Naive thymus-derived CD4-positive, alpha-beta T cell (primary cell): ENCODE results near the gene VSTM1. TPM values are rescaled to one million over a fixed set of nuclear protein-coding genes. Genes with fewer than 3 reads are reported as not detected.

Experiments used
- ATAC-seq: fragments of 150-1000 bp; cut with Tn5 transposase; 2 replicates; pipeline ENCODE4 v1.10.0; 2021; ENCODE audit warnings: mild to moderate bottlenecking, moderate library complexity
- CTCF ChIA-PET: fragments of 350-600 bp; sonication (Branson Sonifier 250); formaldehyde crosslinking; loops from one replicate; lab custom pipeline; 2021; ENCODE audit warnings: antibody characterized with exemption; lab: Charles Lee
- POLR2A ChIA-PET: fragments of 350-600 bp; sonication (Branson Sonifier 250); formaldehyde crosslinking; loops from one replicate; lab custom pipeline; 2021; ENCODE audit warnings: antibody characterized with exemption, inconsistent platforms; lab: Charles Lee
- DNase-seq, 9 donors: peaks; one replicate each; pipeline versions ENCODE4 v3.0.0 to v3.0.0-alpha.2; 2020 to 2022; ENCODE audit warnings: mixed read lengths in 1 of 9
- H3K27ac ChIP-seq: one replicate; pipeline ENCODE4 v1.7.0; 2013; ENCODE audit warnings: mild to moderate bottlenecking, low read depth, low read length, moderate library complexity
- H3K27me3 ChIP-seq, 2 donors: one replicate each; pipeline ENCODE4 v1.7.0; 2013; ENCODE audit warnings: low read length in 2 of 2, mild to moderate bottlenecking in 2 of 2, moderate library complexity in 2 of 2; ENCODE audit not compliant: control insufficient read depth in 2 of 2, insufficient read depth in 2 of 2
- H3K36me3 ChIP-seq, 3 experiments: 1 replicate in 2 of 3; 2 replicates in 1 of 3; pipeline ENCODE4 v1.7.0; 2013; ENCODE audit warnings: low read length in 3 of 3, mild to moderate bottlenecking in 3 of 3, moderate library complexity in 1 of 3; ENCODE audit not compliant: insufficient read depth in 3 of 3, control insufficient read depth in 2 of 3
- H3K4me1 ChIP-seq, 2 donors: one replicate each; pipeline ENCODE4 v1.7.0; 2013; ENCODE audit warnings: low read length in 2 of 2, mild to moderate bottlenecking in 2 of 2, moderate library complexity in 1 of 2; ENCODE audit not compliant: control insufficient read depth in 2 of 2, insufficient read depth in 2 of 2
- H3K4me3 ChIP-seq: 2 replicates; pipeline ENCODE4 v1.7.0; 2013; ENCODE audit warnings: mild to moderate bottlenecking, low read length
- H3K9me3 ChIP-seq, 3 experiments: 1 replicate in 2 of 3; 2 replicates in 1 of 3; pipeline ENCODE4 v1.7.0; 2013; ENCODE audit warnings: low read length in 3 of 3; ENCODE audit not compliant: control insufficient read depth in 2 of 3
- H3K27ac Mint-ChIP-seq, 9 donors: one replicate each; pipeline ENCODE4 v1.8.0; 2020 to 2022; ENCODE audit warnings: mixed read lengths in 9 of 9, mild to moderate bottlenecking in 8 of 9, moderate library complexity in 5 of 9, inconsistent platforms in 2 of 9
- H3K27me3 Mint-ChIP-seq, 5 donors: one replicate each; pipeline ENCODE4 v1.8.0; 2021 to 2022; ENCODE audit warnings: mixed read lengths in 5 of 5, mild to moderate bottlenecking in 1 of 5
- H3K36me3 Mint-ChIP-seq, 5 donors: one replicate each; pipeline ENCODE4 v1.8.0; 2020 to 2022; ENCODE audit warnings: mixed read lengths in 5 of 5, mild to moderate bottlenecking in 3 of 5, inconsistent platforms in 1 of 5
- H3K4me1 Mint-ChIP-seq, 7 donors: one replicate each; pipeline ENCODE4 v1.8.0; 2020 to 2022; ENCODE audit warnings: mixed read lengths in 7 of 7, mild to moderate bottlenecking in 3 of 7, inconsistent platforms in 1 of 7
- H3K4me3 Mint-ChIP-seq, 10 donors: one replicate each; pipeline ENCODE4 v1.8.0; 2020 to 2022; ENCODE audit warnings: mild to moderate bottlenecking in 10 of 10, mixed read lengths in 10 of 10, moderate library complexity in 6 of 10, inconsistent platforms in 2 of 10
- H3K9me3 Mint-ChIP-seq, 11 donors: one replicate each; pipeline ENCODE4 v1.8.0; 2020 to 2022; ENCODE audit warnings: mixed read lengths in 11 of 11, mild to moderate bottlenecking in 4 of 11, inconsistent platforms in 1 of 11, moderate library complexity in 1 of 11
- intact Hi-C, 2 donors: fragments of 100-400 bp; cut with micrococcal nuclease; formaldehyde crosslinking; loops; one replicate each; pipeline ENCODE4 v1.15.1; 2023
- polyA plus RNA-seq, 2 donors: library from polyadenylated mRNA; unstranded; fragments of 300-500 nt; fragmentation: Illumina TruSeq; gene quantifications; one replicate each; pipeline ENCODE4 v1.2.3, GENCODE V29; 2021
- total RNA-seq, 6 experiments: library from RNA in 5 of 6; stranded (reverse) in 5 of 6; gene quantifications; 1 replicate in 5 of 6; 2 replicates in 1 of 6; pipeline ENCODE4 v1.2.3 and lab custom pipeline; 2021 to 2026

The VSTM1 gene
- total and polyA plus RNA-seq, 7 experiments from 2014 or later: 1.7 to 2.1 TPM; not detected in 5

GRCh38 chr19:54021932-54022331, 41.8 kb downstream of the VSTM1 start:
- H3K36me3 ChIP-seq: no peaks in the 10 kb centered on the region
- ATAC-seq (no peak), DNase-seq (no peak)
- no peaks in the 10 kb centered on the region for H3K9me3 ChIP-seq
- POLR2A ChIA-PET: no interaction called here
- Mint-ChIP-seq H3K27ac (no peak overlapping the region), H3K4me3 (no peak overlapping the region), H3K36me3 (peaks cover 0 to 4% (median 0%) of the 10 kb centered on the region in 5 donors), H3K27me3 (peaks cover 3 to 42% (median 35%) of the 10 kb centered on the region in 5 donors), H3K4me1 (peaks cover 0 to 11% (median 0%) of the 10 kb centered on the region in 7 donors), H3K9me3 (peaks cover 0 to 2% (median 0%) of the 10 kb centered on the region in 11 donors)
- H3K4me3 ChIP-seq: no peak overlapping the region
- peaks cover 0 to 3% of the 10 kb centered on the region in 2 donors for H3K27me3 ChIP-seq
- no peaks in the 10 kb centered on the region for H3K4me1 ChIP-seq
- CTCF ChIA-PET: interaction anchor here (0.7 to 2.4 kb wide), 2 partner anchors 10 to 181 kb away, joined by 3 to 9 read pairs; no protein-coding TSS in a partner anchor
- intact Hi-C loops: loop anchor here (5.0 kb wide), 3 partner anchors 115 to 825 kb away; partner anchors contain the start of gene CACNG7 (in 1 of the 2)
- no peak overlapping the region for H3K27ac ChIP-seq

- Histone ChIP-seq H3K4me3 (no peak overlapping the region), H3K36me3 (no peaks in the 10 kb centered on the region), H3K4me1 (no peaks in the 10 kb centered on the region), H3K27me3 (peaks cover 0 to 3% of the 10 kb centered on the region in 2 donors), H3K9me3 (no peaks in the 10 kb centered on the region), H3K27ac (no peak overlapping the region)
- intact Hi-C loops: loop anchor here (5.0 kb wide), 3 partner anchors 114 to 824 kb away; partner anchors contain the start of gene CACNG7 (in 1 of the 2)
- ATAC-seq (no peak), DNase-seq (no peak)
- Mint-ChIP-seq H3K9me3 (peaks cover 0 to 2% (median 0%) of the 10 kb centered on the region in 11 donors), H3K36me3 (peaks cover 0 to 4% (median 0%) of the 10 kb centered on the region in 5 donors), H3K27ac (no peak overlapping the region), H3K27me3 (peaks cover 5 to 44% (median 38%) of the 10 kb centered on the region in 5 donors), H3K4me3 (no peak overlapping the region), H3K4me1 (peaks cover 0 to 11% (median 0%) of the 10 kb centered on the region in 7 donors)
- CTCF ChIA-PET: interaction anchor here (0.7 kb wide), 1 partner anchor 10 kb away, joined by 3 read pairs; no protein-coding TSS in a partner anchor
- POLR2A ChIA-PET: no interaction called here
Observed at GRCh38 chr19:54021363-54021762, 42.3 kb downstream of the VSTM1 start.

- intact Hi-C loops: no loop called here
Observed at GRCh38 chr19:54017261-54017660, 46.4 kb downstream of the VSTM1 start.

DNA sequence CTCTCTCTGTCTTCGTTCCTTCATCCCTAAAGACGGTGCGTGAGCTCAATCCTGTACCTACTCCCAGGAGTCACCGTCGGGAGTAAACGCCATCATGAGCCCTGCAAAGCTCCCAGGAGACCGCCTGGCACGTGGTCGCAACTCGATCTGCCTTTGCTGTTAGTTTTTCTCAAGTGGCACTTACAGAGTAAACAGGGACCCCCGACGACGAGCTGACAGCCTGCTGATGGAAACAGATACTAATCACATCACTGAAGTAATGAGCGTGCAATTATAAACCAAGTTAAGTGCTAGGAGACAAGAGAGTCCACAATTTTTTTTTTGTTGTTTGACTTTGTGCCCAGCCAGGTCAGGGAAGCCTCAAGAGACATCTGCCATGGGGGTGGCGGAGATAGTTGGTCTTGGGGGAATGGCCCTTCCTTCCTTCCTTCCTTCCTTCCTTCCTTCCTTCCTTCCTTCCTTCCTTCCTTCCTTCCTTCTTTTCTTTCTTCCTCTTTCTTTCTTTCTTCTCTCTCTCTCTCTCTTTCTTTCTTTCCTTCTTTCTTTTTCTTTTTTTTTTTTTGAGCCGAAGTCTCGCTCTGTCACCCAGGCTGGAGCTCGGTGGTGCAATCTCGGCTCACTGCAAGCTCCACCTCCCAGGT, 48.7 kb downstream of the VSTM1 start:
- ChIA-PET CTCF (interaction anchor here (0.5 kb wide), 1 partner anchor 10 kb away, joined by 4 read pairs; no protein-coding TSS in a partner anchor), POLR2A (no interaction called here)
- Histone ChIP-seq H3K36me3 (no peaks in the 10 kb centered on the region), H3K27ac (no peak overlapping the region), H3K27me3 (no peaks in the 10 kb centered on the region), H3K4me1 (no peaks in the 10 kb centered on the region), H3K9me3 (no peaks in the 10 kb centered on the region), H3K4me3 (no peak overlapping the region)
- ATAC-seq (no peak), DNase-seq (no peak)
- Mint-ChIP-seq H3K27ac (peak overlapping the region in 1 of 9 donors; percentile 69), H3K4me3 (no peak overlapping the region), H3K4me1 (peaks cover 0 to 11% (median 0%) of the 10 kb centered on the region in 7 donors), H3K9me3 (peaks cover 0 to 8% (median 0%) of the 10 kb centered on the region in 11 donors), H3K27me3 (peaks cover 5 to 61% (median 42%) of the 10 kb centered on the region in 5 donors), H3K36me3 (no peaks in the 10 kb centered on the region)
- intact Hi-C loops: no loop called here

More at GRCh38 chr19:54017261-54017660, 46.4 kb downstream of the VSTM1 start:
- Histone ChIP-seq H3K4me1 (no peaks in the 10 kb centered on the region), H3K4me3 (no peak overlapping the region), H3K36me3 (no peaks in the 10 kb centered on the region), H3K27me3 (no peaks in the 10 kb centered on the region), H3K9me3 (no peaks in the 10 kb centered on the region), H3K27ac (no peak overlapping the region)
- H3K4me3 Mint-ChIP-seq: no peak overlapping the region
- peaks cover 2 to 57% (median 41%) of the 10 kb centered on the region in 5 donors for H3K27me3 Mint-ChIP-seq
- no peak overlapping the region for H3K27ac Mint-ChIP-seq
- H3K4me1 Mint-ChIP-seq: peaks cover 0 to 11% (median 0%) of the 10 kb centered on the region in 7 donors
- ATAC-seq: no peak
- no peak for DNase-seq
- H3K9me3 Mint-ChIP-seq: peaks cover 0 to 7% (median 0%) of the 10 kb centered on the region in 11 donors
- ChIA-PET POLR2A (no interaction called here), CTCF (no interaction called here)
- peaks cover 0 to 4% (median 0%) of the 10 kb centered on the region in 5 donors for H3K36me3 Mint-ChIP-seq

GRCh38 chr19:54013866-54014265, 49.8 kb downstream of the VSTM1 start:
- no peak overlapping the region for H3K4me3 Mint-ChIP-seq
- H3K27ac ChIP-seq: no peak overlapping the region
- H3K36me3 Mint-ChIP-seq: no peaks in the 10 kb centered on the region
- no peaks in the 10 kb centered on the region for H3K27me3 ChIP-seq
- POLR2A ChIA-PET: no interaction called here
- peaks cover 5 to 61% (median 42%) of the 10 kb centered on the region in 5 donors for H3K27me3 Mint-ChIP-seq
- H3K27ac Mint-ChIP-seq: no peak overlapping the region
- H3K9me3 Mint-ChIP-seq: peaks cover 0 to 8% (median 0%) of the 10 kb centered on the region in 11 donors
- H3K4me1 ChIP-seq: no peaks in the 10 kb centered on the region
- no peaks in the 10 kb centered on the region for H3K36me3 ChIP-seq
- intact Hi-C loops: no loop called here
- no peaks in the 10 kb centered on the region for H3K9me3 ChIP-seq
- no peak for DNase-seq
- H3K4me3 ChIP-seq: no peak overlapping the region
- CTCF ChIA-PET: no interaction called here
- H3K4me1 Mint-ChIP-seq: peaks cover 0 to 11% (median 0%) of the 10 kb centered on the region in 7 donors
- no peak for ATAC-seq

GRCh38 chr19:54011507-54012211, 52.0 kb downstream of the VSTM1 start:
- intact Hi-C loops: no loop called here
- POLR2A ChIA-PET: no interaction called here
- H3K4me3 ChIP-seq: no peak overlapping the region
- no peaks in the 10 kb centered on the region for H3K36me3 Mint-ChIP-seq
- peak overlapping the region in 2 of 9 donors; percentile 9 to 37 for H3K27ac Mint-ChIP-seq
- no peaks in the 10 kb centered on the region for H3K9me3 ChIP-seq
- no peak overlapping the region for H3K27ac ChIP-seq
- H3K9me3 Mint-ChIP-seq: peaks cover 0 to 8% (median 0%) of the 10 kb centered on the region in 11 donors
- H3K4me3 Mint-ChIP-seq: no peak overlapping the region
- no peak for ATAC-seq
- no peak for DNase-seq
- H3K4me1 ChIP-seq: no peaks in the 10 kb centered on the region
- peaks cover 0 to 11% (median 0%) of the 10 kb centered on the region in 7 donors for H3K4me1 Mint-ChIP-seq
- peaks cover 5 to 71% (median 43%) of the 10 kb centered on the region in 5 donors for H3K27me3 Mint-ChIP-seq
- no peaks in the 10 kb centered on the region for H3K27me3 ChIP-seq
- CTCF ChIA-PET: interaction anchor here (0.6 kb wide), 1 partner anchor 10 kb away, joined by 3 read pairs; no protein-coding TSS in a partner anchor
- no peaks in the 10 kb centered on the region for H3K36me3 ChIP-seq
